OCI-LY3 (cell line): Measurements from ENCODE around the gene NFIA.

Source experiments
- H2AFZ ChIP-seq: fragments of 200-600, 300-600 bp; shearing (Covaris generic); 2 replicates; pipeline ENCODE4 v1.6.0; 2014; ENCODE audit warnings: antibody characterized with exemption, low read depth, low read length
- H3K27ac ChIP-seq: fragments of 200-600, 300-600 bp; sonication (generic); 2 replicates; pipeline ENCODE4 v1.5.1; 2014; ENCODE audit warnings: mild to moderate bottlenecking, low read length, moderate library complexity, mixed read lengths
- H3K27me3 ChIP-seq: fragments of 200-600, 300-600 bp; sonication (generic); 2 replicates; pipeline ENCODE4 v1.6.1; 2014; ENCODE audit warnings: low read depth, low read length, mixed read lengths
- H3K36me3 ChIP-seq: fragments of 200-600, 300-600 bp; sonication (generic); replicated peaks from 2 replicates; pipeline ENCODE3; 2014; ENCODE audit warnings: low read depth, low read length, mixed read lengths
- H3K4me1 ChIP-seq: fragments of 300-600, 200-600 bp; sonication (generic); 2 replicates; pipeline ENCODE4 v1.6.1; 2014; ENCODE audit warnings: low read length, mixed read lengths
- H3K4me2 ChIP-seq: fragments of 200-600, 300-600 bp; sonication (generic); 2 replicates; pipeline ENCODE4 v1.6.1; 2014; ENCODE audit warnings: low read length, mixed read lengths
- H3K4me3 ChIP-seq: fragments of 300-600, 200-600 bp; sonication (generic); 2 replicates; pipeline ENCODE4 v1.5.1; 2014; ENCODE audit warnings: antibody characterized with exemption, mild to moderate bottlenecking, low read length, moderate library complexity
- H3K79me2 ChIP-seq: fragments of 300-600, 200-600 bp; shearing (Covaris generic); 2 replicates; pipeline ENCODE4 v1.6.1; 2014; ENCODE audit warnings: mild to moderate bottlenecking, low read length, mixed read lengths
- H3K9ac ChIP-seq: fragments of 300-600, 200-600 bp; shearing (Covaris generic); 2 replicates; pipeline ENCODE4 v1.6.0; 2014; ENCODE audit warnings: mild to moderate bottlenecking, low read length, moderate library complexity
- H3K9me3 ChIP-seq: fragments of 200-600, 300-600 bp; shearing (Covaris generic); 2 replicates; pipeline ENCODE4 v1.6.1; 2014; ENCODE audit warnings: low read length, mixed read lengths; ENCODE audit not compliant: insufficient read depth
- H4K20me1 ChIP-seq: fragments of 200-600, 300-600 bp; sonication (generic); 2 replicates; pipeline ENCODE4 v1.6.1; 2016; ENCODE audit warnings: low read length, mixed read lengths; ENCODE audit not compliant: insufficient read depth
- EZH2phosphoT487 ChIP-seq: fragments of 200-600 bp; shearing (Covaris generic); IDR thresholded peaks from 2 replicates; pipeline ENCODE4 v1.6.1; 2018; ENCODE audit warnings: antibody characterized with exemption, mixed run types, low read depth
- TF ChIP-seq, protein P1 (sequence below): fragments of 200-600, 300-600 bp; sonication (generic); IDR thresholded peaks from 2 replicates; pipeline ENCODE4 v1.5.1; 2014; ENCODE audit warnings: antibody characterized with exemption, low read length, low read depth

Gene NFIA

DNA sequence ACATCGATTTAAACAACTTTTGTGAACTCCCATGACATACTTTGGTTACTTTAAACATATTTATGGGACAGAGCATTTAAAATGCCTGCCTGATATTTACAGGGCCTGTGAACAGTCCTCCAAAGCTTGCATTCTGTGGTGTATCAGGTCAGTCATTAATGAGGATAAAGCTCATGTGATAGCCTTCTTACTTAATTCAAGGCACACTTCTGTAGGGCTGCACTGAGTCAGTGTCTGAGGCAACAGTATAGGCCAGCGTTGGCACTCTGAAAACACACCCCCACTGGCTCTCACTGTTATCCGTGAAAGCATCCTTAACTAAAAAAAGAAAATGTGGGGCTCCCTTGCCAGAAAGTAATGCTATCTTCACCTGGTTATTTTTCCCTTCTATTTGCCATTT, 200.0 kb downstream of the NFIA start:
- no peak overlapping the region for H3K27ac ChIP-seq
- no peaks in the 10 kb centered on the region for H3K79me2 ChIP-seq
- no peak overlapping the region for H3K9ac ChIP-seq
- no peaks in the 10 kb centered on the region for H3K9me3 ChIP-seq
- no peak overlapping the region for H3K4me2 ChIP-seq
- TF ChIP-seq EZH2phosphoT487, result no peak
- TF ChIP-seq, protein P1, sequence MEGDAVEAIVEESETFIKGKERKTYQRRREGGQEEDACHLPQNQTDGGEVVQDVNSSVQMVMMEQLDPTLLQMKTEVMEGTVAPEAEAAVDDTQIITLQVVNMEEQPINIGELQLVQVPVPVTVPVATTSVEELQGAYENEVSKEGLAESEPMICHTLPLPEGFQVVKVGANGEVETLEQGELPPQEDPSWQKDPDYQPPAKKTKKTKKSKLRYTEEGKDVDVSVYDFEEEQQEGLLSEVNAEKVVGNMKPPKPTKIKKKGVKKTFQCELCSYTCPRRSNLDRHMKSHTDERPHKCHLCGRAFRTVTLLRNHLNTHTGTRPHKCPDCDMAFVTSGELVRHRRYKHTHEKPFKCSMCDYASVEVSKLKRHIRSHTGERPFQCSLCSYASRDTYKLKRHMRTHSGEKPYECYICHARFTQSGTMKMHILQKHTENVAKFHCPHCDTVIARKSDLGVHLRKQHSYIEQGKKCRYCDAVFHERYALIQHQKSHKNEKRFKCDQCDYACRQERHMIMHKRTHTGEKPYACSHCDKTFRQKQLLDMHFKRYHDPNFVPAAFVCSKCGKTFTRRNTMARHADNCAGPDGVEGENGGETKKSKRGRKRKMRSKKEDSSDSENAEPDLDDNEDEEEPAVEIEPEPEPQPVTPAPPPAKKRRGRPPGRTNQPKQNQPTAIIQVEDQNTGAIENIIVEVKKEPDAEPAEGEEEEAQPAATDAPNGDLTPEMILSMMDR, result no peak
- no peak overlapping the region for H2AFZ ChIP-seq
- no peak overlapping the region for H3K4me3 ChIP-seq
- peaks cover 3% of the 10 kb centered on the region; the same call in 1 of the 2 replicates for H3K27me3 ChIP-seq
- no peaks in the 10 kb centered on the region for H3K36me3 ChIP-seq
- no peaks in the 10 kb centered on the region; the same call in 1 of the 2 replicates for H3K4me1 ChIP-seq
- no peaks in the 10 kb centered on the region for H4K20me1 ChIP-seq

DNA sequence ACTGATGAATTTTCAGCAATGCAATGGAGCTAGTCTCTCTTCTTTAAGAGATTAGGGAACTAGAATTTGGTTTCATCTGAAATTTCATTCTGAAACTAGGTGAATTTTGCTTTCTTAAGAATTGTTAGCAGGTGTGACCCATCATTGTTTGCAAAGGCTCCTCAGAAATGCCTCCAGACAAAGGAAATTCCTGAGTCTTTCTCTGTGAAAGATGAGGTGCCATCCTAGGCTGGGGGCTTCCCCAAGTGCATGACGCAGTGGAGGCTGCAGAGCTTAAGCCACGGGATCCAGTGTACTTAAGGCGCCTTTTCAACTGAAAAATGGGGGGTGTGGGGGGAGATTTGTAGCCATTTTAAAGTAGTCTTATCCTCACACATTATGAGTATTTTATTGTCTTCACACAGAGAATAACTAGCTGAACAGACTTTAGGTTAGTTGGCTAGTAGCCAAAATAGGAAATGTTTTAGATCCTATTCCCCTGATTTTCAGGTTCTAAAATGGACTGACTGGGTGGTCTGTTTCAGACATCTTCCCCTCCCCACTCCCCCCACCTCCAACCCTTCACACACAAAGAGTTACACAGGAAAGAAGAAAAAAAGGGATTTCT, 202.0 kb downstream of the NFIA start:
- Histone ChIP-seq H3K27ac (no peak overlapping the region), H3K36me3 (no peaks in the 10 kb centered on the region), H4K20me1 (no peaks in the 10 kb centered on the region), H3K4me3 (no peak overlapping the region), H3K27me3 (peaks cover 3% of the 10 kb centered on the region; the same call in 1 of the 2 replicates), H3K9ac (no peak overlapping the region), H2AFZ (no peak overlapping the region), H3K9me3 (no peaks in the 10 kb centered on the region), H3K4me2 (no peak overlapping the region), H3K79me2 (no peaks in the 10 kb centered on the region), H3K4me1 (no peaks in the 10 kb centered on the region; the same call in 1 of the 2 replicates)
- TF ChIP-seq, protein P1, result no peak
- TF ChIP-seq EZH2phosphoT487, result no peak

DNA sequence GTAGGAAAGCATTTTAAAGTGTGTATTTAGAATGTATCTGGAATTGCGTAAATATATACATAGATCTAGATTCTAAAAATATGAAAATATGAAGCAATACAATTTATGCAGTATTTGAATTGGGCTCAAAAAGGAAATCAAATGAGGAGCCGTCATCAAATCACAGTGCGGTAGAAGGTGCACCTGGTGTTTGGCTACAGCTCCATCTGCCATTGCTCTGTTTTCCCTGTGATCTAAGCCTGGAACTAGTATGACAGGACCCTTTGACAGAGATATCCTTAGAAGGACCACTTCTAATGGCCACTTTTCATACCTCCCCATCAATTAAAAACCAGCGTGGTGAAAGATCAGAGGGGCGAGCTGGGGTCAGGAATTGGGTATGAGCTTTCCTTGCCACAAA, 202.6 kb downstream of the NFIA start:
- no peaks in the 10 kb centered on the region for H3K36me3 ChIP-seq
- no peak overlapping the region for H3K27ac ChIP-seq
- H3K27me3 ChIP-seq, result peaks cover 3% of the 10 kb centered on the region; the same call in 1 of the 2 replicates
- H3K9ac ChIP-seq, result no peak overlapping the region
- no peaks in the 10 kb centered on the region for H3K79me2 ChIP-seq
- H3K4me2 ChIP-seq, result no peak overlapping the region
- H3K9me3 ChIP-seq, result no peaks in the 10 kb centered on the region
- H3K4me1 ChIP-seq, result no peaks in the 10 kb centered on the region; the same call in 1 of the 2 replicates
- no peaks in the 10 kb centered on the region for H4K20me1 ChIP-seq
- no peak overlapping the region for H3K4me3 ChIP-seq
- TF ChIP-seq, protein P1, result no peak
- TF ChIP-seq EZH2phosphoT487, result no peak
- no peak overlapping the region for H2AFZ ChIP-seq

DNA sequence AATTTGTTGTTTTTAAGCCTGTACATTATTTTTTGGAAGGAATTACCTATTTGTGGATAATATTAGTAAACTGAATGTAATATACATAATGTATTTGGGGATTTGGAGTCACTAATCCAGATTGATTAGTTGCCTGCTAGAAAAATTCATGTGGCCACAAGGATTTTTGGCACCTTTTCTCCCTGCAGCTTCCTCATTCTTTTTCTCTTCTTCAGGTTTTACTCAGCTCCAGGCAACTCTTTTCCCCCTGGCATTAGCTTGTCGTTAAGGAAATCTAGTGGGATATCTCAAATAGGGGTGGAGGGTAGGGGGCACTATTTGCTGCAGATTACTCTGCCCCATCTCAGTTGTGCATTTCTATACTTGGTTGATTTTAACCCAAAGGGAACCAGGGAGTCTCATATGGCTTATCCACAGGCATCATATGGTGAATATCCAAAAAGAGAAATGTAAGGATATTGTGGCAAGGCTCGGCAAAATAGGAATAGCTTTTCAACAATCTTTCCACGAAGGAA, 203.1 kb downstream of the NFIA start:
- Histone ChIP-seq H3K4me1 (no peaks in the 10 kb centered on the region; the same call in 1 of the 2 replicates), H3K4me3 (no peak overlapping the region), H3K4me2 (no peak overlapping the region), H3K9ac (no peak overlapping the region), H4K20me1 (no peaks in the 10 kb centered on the region), H3K79me2 (no peaks in the 10 kb centered on the region), H3K27me3 (peaks cover 3% of the 10 kb centered on the region; the same call in 1 of the 2 replicates), H3K9me3 (no peaks in the 10 kb centered on the region), H2AFZ (no peak overlapping the region), H3K27ac (no peak overlapping the region), H3K36me3 (no peaks in the 10 kb centered on the region)
- TF ChIP-seq, protein P1, result no peak
- no peak for TF ChIP-seq EZH2phosphoT487
